Fibroblast of lung (primary cell): Measurements from ENCODE around the gene ADGRD2.

Source experiments
- EZH2 ChIP-seq: IDR thresholded peaks from 2 replicates; pipeline ENCODE4 v1.5.1; 2012; ENCODE audit warnings: low read length, control low read depth, mild to moderate bottlenecking; ENCODE audit errors: missing control alignments
- TF ChIP-seq, protein P1 (sequence below), 2 donors: IDR thresholded peaks in 1 of 2; conservative IDR thresholded peaks in 1 of 2; 1 replicate in 1 of 2; 2 replicates in 1 of 2; pipeline ENCODE4 v1.5.1; 2011 to 2012; ENCODE audit warnings: low read length in 2 of 2, control low read depth in 1 of 2, inconsistent platforms in 1 of 2, low read depth in 1 of 2, mild to moderate bottlenecking in 1 of 2

DNA sequence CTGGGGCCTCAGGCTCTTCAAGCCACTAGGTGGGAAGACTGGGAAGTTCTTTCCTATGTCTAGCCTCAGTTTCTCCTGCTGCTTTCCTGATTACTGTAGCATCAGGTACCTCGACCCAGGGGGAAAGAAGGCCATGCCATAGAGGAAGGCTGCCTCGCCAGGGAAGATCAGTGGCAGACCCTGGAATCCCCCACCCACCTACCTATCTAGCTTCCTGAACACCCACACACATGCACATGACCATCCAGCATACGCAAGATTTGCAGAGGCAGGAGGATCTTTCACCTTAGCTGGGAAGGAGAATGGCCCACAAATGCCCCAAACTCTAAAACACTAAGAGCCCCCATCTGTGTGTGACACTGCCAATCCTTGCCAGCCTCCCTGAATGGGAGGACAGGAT is 49.0 kb downstream of the ADGRD2 start:
- TF ChIP-seq, protein P1, sequence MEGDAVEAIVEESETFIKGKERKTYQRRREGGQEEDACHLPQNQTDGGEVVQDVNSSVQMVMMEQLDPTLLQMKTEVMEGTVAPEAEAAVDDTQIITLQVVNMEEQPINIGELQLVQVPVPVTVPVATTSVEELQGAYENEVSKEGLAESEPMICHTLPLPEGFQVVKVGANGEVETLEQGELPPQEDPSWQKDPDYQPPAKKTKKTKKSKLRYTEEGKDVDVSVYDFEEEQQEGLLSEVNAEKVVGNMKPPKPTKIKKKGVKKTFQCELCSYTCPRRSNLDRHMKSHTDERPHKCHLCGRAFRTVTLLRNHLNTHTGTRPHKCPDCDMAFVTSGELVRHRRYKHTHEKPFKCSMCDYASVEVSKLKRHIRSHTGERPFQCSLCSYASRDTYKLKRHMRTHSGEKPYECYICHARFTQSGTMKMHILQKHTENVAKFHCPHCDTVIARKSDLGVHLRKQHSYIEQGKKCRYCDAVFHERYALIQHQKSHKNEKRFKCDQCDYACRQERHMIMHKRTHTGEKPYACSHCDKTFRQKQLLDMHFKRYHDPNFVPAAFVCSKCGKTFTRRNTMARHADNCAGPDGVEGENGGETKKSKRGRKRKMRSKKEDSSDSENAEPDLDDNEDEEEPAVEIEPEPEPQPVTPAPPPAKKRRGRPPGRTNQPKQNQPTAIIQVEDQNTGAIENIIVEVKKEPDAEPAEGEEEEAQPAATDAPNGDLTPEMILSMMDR (conservative IDR thresholded peaks at IDR 0.05 in 1 of 2, IDR thresholded peaks at IDR 0.05 in 1 of 2; ENCODE audit: low read depth in 1 of 2, low read length in 2 of 2): no peak
- no peak for TF ChIP-seq EZH2
